GM19395 (cell line): ENCODE data around the gene LDHD.

Source experiments
- ATAC-seq: cut with Tn5 transposase; IDR thresholded peaks from one replicate; pipeline ENCODE4 v1.9.1; 2021; ENCODE audit warnings: mild to moderate bottlenecking, moderate library complexity; ENCODE audit not compliant: unreplicated experiment

LDHD gene

GRCh38 chr16:75114946-75115825 lies 1.4 kb downstream of the LDHD start:
- no peak for ATAC-seq

GRCh38 chr16:75114179-75114945 lies 2.2 kb downstream of the LDHD start:
- no peak for ATAC-seq

DNA sequence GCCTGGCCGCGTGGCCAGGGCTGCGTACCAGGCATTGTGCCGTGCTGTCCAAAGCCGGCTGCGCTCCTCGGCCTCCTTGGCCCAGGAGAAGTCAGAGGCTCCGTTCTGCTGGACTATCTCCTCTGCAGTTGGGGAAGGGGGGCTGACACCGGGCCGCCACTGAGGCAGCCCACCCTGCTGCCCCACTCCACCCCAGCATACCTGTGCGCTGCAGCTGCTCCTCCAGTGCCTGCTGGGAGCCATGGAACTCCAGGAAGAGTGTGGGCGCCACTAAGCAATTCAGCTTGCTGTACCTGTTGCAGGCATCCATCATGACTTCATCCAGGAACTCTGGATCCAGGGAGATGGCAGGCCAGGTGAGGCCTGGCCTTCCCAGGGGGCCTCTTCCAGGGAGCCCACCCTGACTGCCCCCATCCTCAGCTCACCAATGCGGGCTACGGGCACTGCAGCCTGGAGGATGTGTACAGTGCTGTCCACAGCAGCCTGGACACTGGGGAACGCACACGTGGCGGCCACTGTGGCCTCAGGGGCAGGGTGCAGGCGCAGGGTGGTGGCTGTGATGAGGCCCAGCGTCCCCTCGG lies 2.9 kb downstream of the LDHD start:
- ATAC-seq, result no peak

DNA sequence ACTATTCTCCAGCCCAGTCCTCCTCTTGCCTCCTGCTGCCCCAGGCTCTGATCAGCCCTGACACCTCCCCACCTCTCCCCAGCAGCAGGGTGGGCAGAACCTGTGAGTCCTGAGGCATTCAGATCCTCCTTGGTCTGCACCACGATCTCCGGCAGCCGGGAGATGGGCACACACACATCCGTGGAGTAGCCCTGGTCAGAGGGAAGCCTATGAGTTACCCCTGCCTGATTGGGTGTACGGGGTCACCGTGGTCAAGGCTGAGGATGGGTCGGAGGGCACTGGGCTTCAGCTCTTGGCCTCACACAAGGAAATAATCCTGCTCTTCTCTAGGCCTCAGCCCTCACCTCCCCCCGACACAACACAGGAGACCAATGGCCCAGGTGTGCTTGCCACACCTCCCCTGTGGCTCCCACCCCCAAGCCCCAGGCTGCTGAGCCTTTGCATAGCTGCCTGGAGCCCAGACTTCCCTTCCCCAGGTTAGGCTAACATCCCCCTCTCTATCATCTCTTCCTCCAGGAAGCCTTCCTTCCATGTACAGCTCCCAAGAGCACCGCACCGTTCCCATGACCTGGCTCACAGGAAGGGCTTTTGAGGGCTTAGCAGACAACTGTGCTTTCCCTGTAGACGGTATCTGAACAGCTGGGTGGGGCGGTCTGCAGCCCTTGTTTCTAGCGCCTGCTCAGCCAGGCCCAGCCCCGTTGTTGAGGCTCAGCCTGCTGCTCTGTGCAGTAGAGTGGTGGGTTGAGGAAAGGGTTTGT lies 3.7 kb downstream of the LDHD start:
- ATAC-seq, result no peak

DNA sequence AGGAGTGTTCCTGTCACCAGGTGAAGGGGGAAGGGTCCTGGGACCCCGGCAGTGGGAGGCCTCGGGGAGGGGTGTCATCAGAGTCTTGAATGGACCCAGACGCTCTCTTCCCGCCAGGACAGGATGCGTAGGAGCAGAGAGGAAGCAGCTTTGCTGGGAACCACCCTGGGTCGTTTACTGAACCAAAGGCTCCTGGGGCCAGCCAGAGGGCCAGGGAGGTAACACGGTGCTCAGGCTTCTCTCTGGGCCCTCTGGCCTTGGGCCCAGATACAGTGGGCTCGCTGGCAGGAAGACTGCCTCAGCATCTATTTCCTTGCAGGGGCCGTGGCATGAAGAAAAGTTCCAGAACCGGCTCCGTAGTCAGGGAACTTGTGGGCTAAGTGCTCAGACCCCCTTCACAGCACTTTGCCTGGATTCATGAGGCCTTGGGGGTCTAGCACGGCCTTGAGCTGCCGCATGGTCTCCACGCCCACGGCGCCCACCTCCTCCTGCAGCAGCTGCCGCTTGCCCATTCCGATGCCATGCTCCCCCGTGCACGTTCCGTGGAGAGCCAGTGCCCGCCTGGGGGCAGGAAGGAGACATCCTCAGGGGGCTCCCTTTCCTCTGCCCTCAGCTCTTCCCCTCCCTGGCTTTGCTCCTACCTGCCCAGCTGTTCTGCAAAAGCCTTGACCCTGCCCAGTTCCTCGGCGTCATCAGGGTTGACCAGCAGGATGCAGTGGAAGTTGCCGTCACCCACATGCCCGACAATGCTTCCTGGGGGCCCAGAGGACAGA lies 4.4 kb downstream of the LDHD start:
- no peak for ATAC-seq

DNA sequence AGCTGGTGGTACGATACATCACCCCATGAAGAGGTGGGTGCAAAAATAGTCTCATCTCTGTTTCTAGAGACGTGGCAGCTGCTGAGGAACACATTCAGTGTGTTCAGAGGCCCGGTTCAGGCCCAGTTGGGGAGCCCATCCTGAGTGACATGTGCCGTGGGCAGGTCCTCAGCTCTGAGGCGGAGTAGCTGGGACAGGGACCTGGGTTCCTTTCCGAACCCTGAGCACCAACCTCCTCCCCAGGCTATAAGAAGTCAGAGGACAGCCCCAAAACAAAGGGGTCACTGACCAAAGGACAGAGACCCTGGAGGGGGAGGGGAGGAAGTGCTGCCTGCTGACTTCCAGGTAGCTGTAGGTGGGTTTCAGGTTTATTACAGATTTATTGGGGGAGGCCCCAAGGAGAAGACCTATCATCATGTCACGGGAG lies 5.1 kb downstream of the LDHD start:
- peak; percentile 15 for ATAC-seq

GRCh38 chr16:75110637-75111513 lies 5.7 kb downstream of the LDHD start:
- ATAC-seq, result peak; percentile 82

- no peak for ATAC-seq
These were observed 6.8 kb downstream of the LDHD start for GRCh38 chr16:75109732-75110243.

- no peak for ATAC-seq
These were observed 7.5 kb downstream of the LDHD start for GRCh38 chr16:75108792-75109731.

DNA sequence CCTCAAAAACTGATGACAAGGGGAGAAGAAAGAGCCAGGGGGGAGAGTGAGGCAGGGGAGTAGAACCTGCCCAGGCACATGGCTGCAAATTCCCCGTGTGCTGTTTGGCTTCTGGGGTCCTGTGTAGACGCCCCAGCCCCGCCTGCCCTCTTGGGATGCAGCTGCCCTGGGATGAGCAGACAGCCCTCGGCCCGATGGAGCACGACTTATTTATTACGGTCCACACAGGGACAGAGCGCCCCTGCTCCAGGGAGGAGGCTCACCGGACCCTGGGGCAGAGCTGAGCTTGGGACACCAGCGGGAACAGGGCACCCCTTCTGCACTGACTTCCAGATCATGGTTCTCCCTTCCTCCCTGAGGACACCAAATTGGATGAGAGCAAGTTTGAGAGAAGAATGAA lies 9.1 kb downstream of the LDHD start:
- ATAC-seq, result no peak

DNA sequence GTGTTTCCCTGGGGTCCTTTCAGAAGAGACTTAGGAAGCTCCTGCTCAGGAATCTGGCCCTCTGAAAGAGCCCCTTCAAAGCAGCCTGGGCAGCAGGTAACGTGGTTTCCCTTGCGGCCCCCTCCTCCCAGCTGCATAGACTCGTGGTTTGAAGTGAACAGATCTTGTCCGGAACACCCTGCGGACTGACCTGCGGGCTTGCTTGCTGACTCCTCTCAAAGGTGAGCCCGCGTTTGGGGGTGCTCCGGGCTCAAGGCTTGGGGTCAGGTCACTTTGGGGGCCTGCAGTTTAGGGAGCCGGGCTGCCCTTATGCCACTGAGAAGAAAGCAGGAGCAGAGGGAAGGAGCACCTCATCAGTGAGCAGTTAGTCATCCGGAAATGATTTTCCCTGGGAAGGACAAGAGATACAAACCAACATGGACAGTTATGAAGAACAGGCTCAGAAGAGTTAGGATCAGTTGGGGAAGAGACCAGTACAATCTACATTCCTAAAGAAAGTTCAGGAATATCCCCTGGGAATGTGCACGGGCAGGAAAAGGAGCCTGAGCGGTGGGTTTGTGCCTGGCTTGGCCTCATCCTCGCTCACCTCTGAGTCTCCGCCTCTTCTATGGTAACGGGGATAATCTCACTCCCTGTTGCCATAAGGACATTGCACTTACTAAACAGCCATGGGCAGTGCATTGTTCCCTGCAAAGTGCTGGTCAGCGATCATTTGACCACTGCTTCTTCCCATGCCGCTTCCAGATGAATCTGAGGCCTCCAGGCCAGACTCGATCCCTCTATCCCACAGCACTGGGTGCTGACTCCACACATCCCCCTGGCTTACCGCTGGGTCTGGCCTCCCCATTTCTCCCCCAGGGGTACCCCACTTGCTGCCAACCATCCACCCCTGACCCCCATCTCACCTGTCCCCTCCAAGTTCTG lies 10.0 kb downstream of the LDHD start:
- ATAC-seq, result no peak

GRCh38 chr16:75105306-75106061 lies 11.1 kb downstream of the LDHD start:
- ATAC-seq, result no peak

GRCh38 chr16:75104836-75105235 lies 11.7 kb downstream of the LDHD start:
- no peak for ATAC-seq

DNA sequence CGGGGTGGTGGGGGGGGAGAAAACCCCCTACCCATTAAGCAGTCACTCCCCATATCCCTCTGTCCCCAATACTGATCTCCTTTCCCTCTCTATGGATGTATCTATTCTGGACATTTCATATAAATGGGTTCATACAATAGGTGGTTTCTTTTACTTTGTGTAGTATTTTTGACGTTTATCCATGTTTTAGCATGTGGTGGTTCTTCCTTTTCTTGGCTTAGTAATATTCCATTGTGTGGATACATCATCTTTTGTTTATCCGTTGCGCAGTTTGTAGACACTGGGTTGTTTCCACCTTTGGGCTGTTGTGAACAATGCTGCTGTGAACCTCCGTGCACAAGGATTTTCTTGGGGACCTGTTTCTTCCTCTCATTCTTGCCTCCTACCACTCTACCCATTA lies 12.6 kb downstream of the LDHD start:
- no peak for ATAC-seq

- ATAC-seq, result no peak
These were observed 14.0 kb downstream of the LDHD start for GRCh38 chr16:75102595-75102994.

DNA sequence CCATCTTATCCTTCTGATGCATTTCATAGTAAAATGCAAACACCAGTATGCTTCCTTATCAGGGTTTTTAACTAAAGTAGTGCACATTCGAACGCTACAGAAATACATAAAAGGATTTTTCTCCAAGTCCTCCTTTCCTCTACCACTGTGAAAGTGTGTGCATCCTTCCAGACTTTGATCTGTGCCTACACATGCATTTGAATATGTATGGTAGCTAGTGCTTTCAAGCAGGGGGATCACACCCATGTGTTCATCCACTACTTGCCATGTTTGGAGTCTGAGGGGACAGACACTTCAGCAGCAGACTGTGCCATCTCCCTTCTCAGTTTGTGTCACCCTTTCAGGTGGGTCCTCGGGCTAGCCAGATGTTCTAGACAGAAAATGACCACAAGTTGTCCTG lies 14.9 kb downstream of the LDHD start:
- ATAC-seq, result no peak
